K562 (cell line): Measurements from ENCODE around the gene CAMK2G. TPM values are rescaled to one million over a fixed set of nuclear protein-coding genes. Genes with fewer than 3 reads are reported as not detected.

Experiments used
- CAMTA2 ChIP-seq: fragments of 250-450 bp; sonication (Bioruptor Pico); conservative IDR thresholded peaks from 2 replicates; pipeline ENCODE4 v1.5.1; 2022
- CHCHD3 ChIP-seq: fragments of 250-450 bp; sonication (Bioruptor Pico); IDR thresholded peaks from 2 replicates; pipeline ENCODE4 v2.1.2; 2022; ENCODE audit warnings: mild to moderate bottlenecking
- RFX7 ChIP-seq: fragments of 250-450 bp; sonication (Bioruptor Pico); IDR thresholded peaks from 2 replicates; pipeline ENCODE4 v1.5.1; 2021; ENCODE audit warnings: mild to moderate bottlenecking
- TCF7L2 ChIP-seq: fragments of 150-350 bp; IDR thresholded peaks from 2 replicates; pipeline ENCODE4 v1.6.1; 2016; ENCODE audit warnings: low read depth, mild to moderate bottlenecking, low read length, moderate library complexity
- TGIF2 ChIP-seq: sonication (generic); formaldehyde crosslinking; IDR thresholded peaks from 2 replicates; pipeline ENCODE4 v1.8.1; 2022; ENCODE audit warnings: mild to moderate bottlenecking, missing genetic modification reagents, moderate library complexity
- ZNF347 ChIP-seq: fragments of 450-650 bp; formaldehyde crosslinking; IDR thresholded peaks from 2 replicates; pipeline ENCODE4 v1.4.0; 2020; ENCODE audit warnings: low read depth, mild to moderate bottlenecking, moderate library complexity
- polyA plus RNA-seq, 8 experiments: library from polyadenylated mRNA; depleted of rRNA in 4 of 8; stranded (reverse) in 5 of 8; unstranded in 3 of 8; fragments of >200 nt; fragmentation: Nextera tagmentation in 2 of 8; fragmentation: Illumina TruSeq in 1 of 8; extraction: Ambion mirVana in 2 of 8; extraction: Trizol in 1 of 8; gene quantifications; 2 replicates each; pipeline versions ENCODE4 v1.2.1 to v1.2.3, GENCODE V29; 2011 to 2014; ENCODE audit warnings: inconsistent platforms in 1 of 8, missing spikeins in 1 of 8
- total RNA-seq, 7 experiments: library from RNA; depleted of rRNA in 6 of 7; stranded (reverse); fragments of >200 nt in 6 of 7; fragmentation: Illumina TruSeq in 2 of 7; extraction: Trizol in 2 of 7; gene quantifications; 2 replicates each; pipeline versions ENCODE4 v1.2.1 to v1.2.3, GENCODE V29; 2011 to 2021; ENCODE audit warnings: low replicate concordance in 1 of 7
- TF ChIP-seq, protein P1 (sequence below): fragments of 200-600 bp; sonication (generic); IDR thresholded peaks from one replicate; pipeline ENCODE4 v1.6.1; 2012; ENCODE audit warnings: mild to moderate bottlenecking, low read depth, low read length, inconsistent platforms

Gene CAMK2G
- total and polyA plus RNA-seq, 9 of the 15 experiments (the other 6 are each of a cell fraction or from before 2014, with no cell fraction given) = 9.0 to 37.9 (median 32.6) TPM

- TF ChIP-seq, protein P1, sequence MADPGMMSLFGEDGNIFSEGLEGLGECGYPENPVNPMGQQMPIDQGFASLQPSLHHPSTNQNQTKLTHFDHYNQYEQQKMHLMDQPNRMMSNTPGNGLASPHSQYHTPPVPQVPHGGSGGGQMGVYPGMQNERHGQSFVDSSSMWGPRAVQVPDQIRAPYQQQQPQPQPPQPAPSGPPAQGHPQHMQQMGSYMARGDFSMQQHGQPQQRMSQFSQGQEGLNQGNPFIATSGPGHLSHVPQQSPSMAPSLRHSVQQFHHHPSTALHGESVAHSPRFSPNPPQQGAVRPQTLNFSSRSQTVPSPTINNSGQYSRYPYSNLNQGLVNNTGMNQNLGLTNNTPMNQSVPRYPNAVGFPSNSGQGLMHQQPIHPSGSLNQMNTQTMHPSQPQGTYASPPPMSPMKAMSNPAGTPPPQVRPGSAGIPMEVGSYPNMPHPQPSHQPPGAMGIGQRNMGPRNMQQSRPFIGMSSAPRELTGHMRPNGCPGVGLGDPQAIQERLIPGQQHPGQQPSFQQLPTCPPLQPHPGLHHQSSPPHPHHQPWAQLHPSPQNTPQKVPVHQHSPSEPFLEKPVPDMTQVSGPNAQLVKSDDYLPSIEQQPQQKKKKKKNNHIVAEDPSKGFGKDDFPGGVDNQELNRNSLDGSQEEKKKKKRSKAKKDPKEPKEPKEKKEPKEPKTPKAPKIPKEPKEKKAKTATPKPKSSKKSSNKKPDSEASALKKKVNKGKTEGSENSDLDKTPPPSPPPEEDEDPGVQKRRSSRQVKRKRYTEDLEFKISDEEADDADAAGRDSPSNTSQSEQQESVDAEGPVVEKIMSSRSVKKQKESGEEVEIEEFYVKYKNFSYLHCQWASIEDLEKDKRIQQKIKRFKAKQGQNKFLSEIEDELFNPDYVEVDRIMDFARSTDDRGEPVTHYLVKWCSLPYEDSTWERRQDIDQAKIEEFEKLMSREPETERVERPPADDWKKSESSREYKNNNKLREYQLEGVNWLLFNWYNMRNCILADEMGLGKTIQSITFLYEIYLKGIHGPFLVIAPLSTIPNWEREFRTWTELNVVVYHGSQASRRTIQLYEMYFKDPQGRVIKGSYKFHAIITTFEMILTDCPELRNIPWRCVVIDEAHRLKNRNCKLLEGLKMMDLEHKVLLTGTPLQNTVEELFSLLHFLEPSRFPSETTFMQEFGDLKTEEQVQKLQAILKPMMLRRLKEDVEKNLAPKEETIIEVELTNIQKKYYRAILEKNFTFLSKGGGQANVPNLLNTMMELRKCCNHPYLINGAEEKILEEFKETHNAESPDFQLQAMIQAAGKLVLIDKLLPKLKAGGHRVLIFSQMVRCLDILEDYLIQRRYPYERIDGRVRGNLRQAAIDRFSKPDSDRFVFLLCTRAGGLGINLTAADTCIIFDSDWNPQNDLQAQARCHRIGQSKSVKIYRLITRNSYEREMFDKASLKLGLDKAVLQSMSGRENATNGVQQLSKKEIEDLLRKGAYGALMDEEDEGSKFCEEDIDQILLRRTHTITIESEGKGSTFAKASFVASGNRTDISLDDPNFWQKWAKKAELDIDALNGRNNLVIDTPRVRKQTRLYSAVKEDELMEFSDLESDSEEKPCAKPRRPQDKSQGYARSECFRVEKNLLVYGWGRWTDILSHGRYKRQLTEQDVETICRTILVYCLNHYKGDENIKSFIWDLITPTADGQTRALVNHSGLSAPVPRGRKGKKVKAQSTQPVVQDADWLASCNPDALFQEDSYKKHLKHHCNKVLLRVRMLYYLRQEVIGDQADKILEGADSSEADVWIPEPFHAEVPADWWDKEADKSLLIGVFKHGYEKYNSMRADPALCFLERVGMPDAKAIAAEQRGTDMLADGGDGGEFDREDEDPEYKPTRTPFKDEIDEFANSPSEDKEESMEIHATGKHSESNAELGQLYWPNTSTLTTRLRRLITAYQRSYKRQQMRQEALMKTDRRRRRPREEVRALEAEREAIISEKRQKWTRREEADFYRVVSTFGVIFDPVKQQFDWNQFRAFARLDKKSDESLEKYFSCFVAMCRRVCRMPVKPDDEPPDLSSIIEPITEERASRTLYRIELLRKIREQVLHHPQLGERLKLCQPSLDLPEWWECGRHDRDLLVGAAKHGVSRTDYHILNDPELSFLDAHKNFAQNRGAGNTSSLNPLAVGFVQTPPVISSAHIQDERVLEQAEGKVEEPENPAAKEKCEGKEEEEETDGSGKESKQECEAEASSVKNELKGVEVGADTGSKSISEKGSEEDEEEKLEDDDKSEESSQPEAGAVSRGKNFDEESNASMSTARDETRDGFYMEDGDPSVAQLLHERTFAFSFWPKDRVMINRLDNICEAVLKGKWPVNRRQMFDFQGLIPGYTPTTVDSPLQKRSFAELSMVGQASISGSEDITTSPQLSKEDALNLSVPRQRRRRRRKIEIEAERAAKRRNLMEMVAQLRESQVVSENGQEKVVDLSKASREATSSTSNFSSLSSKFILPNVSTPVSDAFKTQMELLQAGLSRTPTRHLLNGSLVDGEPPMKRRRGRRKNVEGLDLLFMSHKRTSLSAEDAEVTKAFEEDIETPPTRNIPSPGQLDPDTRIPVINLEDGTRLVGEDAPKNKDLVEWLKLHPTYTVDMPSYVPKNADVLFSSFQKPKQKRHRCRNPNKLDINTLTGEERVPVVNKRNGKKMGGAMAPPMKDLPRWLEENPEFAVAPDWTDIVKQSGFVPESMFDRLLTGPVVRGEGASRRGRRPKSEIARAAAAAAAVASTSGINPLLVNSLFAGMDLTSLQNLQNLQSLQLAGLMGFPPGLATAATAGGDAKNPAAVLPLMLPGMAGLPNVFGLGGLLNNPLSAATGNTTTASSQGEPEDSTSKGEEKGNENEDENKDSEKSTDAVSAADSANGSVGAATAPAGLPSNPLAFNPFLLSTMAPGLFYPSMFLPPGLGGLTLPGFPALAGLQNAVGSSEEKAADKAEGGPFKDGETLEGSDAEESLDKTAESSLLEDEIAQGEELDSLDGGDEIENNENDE = no peak
- TF ChIP-seq CAMTA2 = no peak
- no peak for TF ChIP-seq CHCHD3 (CRISPR knock-in tag)
- TF ChIP-seq TGIF2 (CRISPR knock-in tag) = no peak
- no peak for TF ChIP-seq RFX7 (CRISPR knock-in tag)
- no peak for TF ChIP-seq ZNF347 (CRISPR knock-in tag)
- no peak for TF ChIP-seq TCF7L2
Observed at GRCh38 chr10:73915206-73915851, 41.0 kb upstream of the CAMK2G start (continued).
